ENCODE data around the gene SUCLG2.

DNA sequence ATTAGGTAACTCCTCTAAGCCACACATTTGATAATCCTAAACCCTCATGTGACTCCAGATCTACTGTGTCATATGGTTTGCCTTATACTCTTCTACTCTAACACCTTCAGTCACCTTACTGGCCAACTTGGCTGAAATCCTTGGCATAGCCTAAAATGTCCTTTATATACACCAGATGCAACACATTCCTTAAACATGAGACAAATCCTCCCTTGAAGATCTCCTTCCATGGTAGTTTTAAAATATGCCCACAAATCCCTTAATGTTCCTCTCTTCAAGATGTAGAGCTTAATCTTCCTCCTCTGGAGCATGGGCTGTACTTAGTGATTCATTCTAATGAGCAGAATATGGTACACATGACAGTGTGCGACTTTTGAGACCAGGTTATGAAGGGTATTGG, 238.9 kb downstream of the SUCLG2 start:
- TF ChIP-seq POLR2A (IDR thresholded peaks at IDR 0.05; ENCODE audit: low read length) (no peak), GATA1 (IDR thresholded peaks at IDR 0.05; ENCODE audit: low read depth, low read length) (no peak)

All from erythroblast (primary cell).